HG02759 (cell line): ENCODE measurements around the gene COL9A1.

ENCODE experiments used
- ATAC-seq: cut with Tn5 transposase; IDR thresholded peaks from one replicate; pipeline ENCODE4 v1.9.1; 2021; ENCODE audit warnings: mild to moderate bottlenecking, moderate library complexity; ENCODE audit not compliant: unreplicated experiment

COL9A1 gene

DNA sequence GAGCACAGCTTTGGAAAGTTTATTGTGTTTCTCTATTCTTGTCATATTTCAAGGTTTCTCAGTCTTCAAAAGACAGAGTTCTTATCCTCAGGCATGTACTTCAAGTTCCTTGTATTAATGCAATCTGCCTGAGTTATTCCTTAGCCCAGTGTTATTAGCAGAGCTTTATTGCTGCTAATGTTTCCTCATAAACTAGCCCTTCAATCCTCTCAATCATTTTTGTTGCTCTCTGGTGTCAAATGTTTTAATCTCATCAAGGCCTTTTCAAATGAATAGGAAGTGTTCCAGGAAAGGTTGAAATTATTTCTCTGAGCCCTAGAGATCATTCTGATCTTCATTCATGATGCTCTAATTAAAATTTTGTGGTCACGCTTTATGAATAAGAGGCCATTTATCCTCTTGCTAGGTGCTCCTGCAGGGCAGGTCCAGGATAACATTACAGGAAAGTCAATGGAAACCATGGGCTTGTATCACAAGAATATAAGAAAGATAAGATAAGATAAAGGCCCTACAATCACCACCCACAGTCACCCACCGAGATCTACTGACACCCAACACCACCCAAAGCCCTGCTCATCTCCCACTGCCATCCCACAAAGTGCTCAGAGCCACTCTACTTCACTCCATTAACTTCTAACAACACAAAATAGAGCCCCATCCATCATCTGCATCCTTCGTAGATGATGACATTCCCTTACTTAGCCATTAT, 125.9 kb downstream of the COL9A1 start:
- ATAC-seq, result no peak

DNA sequence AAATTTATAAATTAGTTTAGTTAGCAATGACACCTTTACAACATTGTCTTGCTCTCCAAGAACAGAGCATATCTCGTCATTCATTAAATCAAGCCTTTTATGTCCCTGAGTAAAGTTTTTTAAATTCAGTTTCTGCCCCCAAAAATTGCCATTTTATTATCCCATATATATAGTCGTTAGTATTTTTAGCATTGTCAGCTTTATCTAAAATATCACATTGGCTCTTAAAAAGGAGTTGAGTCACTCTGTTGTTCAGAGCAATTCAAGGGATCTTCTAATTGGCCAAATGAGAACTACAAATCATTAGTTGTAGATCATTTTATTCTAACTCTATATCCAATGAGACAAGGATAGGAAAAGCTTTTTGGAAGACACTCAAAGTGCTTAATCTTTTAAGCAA, 127.1 kb downstream of the COL9A1 start:
- no peak for ATAC-seq

DNA sequence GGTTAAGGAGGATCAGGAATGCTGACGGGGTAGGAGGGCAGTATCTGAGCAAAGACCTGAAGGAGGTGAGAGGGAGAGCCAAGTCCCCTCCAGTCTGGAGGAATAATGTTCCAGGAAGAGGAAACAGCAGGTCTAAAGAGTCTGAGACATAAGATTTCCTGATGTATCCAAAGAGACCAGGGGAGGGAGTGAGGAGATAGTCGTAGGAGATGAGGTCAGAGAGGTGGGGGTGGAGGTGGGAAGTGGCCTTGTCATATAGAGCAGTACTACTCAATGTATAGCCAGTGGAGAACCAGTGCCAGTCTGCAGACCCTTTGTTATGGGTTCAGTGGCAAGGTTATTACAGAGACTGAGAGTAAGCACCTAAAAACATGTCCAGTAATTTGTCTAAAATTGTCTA, 130.6 kb downstream of the COL9A1 start:
- no peak for ATAC-seq

DNA sequence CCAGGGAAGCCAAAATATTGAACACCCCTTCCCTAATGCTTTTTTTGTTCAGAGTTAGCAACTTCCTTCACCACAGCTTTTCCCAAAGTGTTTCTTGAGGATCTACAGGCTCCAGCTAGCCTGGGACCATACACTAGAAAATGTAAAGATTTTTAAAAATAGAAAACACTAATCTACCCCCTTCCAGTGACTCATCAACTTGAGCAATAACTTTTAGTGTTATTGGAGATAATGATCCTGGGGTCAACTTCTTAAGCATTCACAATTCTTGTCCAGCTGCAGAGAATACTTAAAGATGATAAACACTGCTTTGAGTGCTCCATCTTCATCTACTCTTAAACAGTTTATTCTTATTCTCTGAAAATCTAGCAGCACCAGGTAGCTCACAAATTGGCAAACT, 131.6 kb downstream of the COL9A1 start:
- ATAC-seq, result no peak

DNA sequence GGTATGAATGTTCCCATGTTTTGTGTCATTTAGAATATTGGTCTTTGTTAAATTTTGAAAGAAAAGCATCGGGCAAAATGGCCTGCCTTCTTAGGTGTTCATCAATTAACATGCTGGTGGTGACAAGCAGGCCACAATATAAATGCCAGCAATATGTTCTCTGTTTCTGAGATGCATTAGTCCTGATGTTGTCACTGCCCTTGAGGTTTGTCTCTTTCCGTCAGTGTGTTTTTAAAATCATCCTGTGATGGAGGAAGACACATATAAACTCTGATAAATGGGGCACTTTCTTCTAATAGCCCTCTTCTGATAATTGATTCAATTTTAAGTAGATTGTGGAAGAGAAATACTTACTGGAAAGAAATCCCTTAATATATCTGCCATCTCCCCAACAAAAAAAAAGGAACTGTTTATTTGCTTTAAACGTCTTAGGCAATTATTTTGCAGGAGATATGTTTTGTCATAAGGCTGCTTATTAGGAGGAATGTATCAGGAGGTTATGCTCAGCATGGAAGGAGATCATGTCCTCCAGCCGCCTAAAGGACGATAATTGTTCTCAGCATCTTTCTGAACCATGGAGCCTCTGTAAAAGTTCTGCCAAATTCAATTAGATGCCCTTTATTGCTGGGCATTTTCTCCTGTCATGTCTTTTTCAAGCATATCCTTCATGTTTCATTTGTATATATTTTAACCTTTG, 134.1 kb downstream of the COL9A1 start:
- ATAC-seq, result no peak
